ENCODE measurements around the gene KLK7. TPM values are rescaled to one million over a fixed set of nuclear protein-coding genes. Genes with fewer than 3 reads are reported as not detected.

The KLK7 gene
- total RNA-seq, 1 experiment from 2014 or later = 0.66 TPM

GRCh38 chr19:51006406-51006805 lies 22.7 kb upstream of the KLK7 start:
- Mint-ChIP-seq H3K4me3 (no peak overlapping the region), H3K27me3 (ENCODE audit: low read depth) (peaks cover 58% of the 10 kb centered on the region), H3K4me1 (peaks cover 14% of the 10 kb centered on the region), H3K27ac (no peak overlapping the region), H3K9me3 (no peaks in the 10 kb centered on the region), H3K36me3 (no peaks in the 10 kb centered on the region)
- CTCF ChIA-PET = interaction anchor here (0.9 kb wide), 1 partner anchor 10 kb away, joined by 8 read pairs; no protein-coding TSS in a partner anchor
- TF ChIP-seq, protein P1, sequence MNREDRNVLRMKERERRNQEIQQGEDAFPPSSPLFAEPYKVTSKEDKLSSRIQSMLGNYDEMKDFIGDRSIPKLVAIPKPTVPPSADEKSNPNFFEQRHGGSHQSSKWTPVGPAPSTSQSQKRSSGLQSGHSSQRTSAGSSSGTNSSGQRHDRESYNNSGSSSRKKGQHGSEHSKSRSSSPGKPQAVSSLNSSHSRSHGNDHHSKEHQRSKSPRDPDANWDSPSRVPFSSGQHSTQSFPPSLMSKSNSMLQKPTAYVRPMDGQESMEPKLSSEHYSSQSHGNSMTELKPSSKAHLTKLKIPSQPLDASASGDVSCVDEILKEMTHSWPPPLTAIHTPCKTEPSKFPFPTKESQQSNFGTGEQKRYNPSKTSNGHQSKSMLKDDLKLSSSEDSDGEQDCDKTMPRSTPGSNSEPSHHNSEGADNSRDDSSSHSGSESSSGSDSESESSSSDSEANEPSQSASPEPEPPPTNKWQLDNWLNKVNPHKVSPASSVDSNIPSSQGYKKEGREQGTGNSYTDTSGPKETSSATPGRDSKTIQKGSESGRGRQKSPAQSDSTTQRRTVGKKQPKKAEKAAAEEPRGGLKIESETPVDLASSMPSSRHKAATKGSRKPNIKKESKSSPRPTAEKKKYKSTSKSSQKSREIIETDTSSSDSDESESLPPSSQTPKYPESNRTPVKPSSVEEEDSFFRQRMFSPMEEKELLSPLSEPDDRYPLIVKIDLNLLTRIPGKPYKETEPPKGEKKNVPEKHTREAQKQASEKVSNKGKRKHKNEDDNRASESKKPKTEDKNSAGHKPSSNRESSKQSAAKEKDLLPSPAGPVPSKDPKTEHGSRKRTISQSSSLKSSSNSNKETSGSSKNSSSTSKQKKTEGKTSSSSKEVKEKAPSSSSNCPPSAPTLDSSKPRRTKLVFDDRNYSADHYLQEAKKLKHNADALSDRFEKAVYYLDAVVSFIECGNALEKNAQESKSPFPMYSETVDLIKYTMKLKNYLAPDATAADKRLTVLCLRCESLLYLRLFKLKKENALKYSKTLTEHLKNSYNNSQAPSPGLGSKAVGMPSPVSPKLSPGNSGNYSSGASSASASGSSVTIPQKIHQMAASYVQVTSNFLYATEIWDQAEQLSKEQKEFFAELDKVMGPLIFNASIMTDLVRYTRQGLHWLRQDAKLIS (CRISPR knock-in tag; IDR thresholded peaks at IDR 0.05; ENCODE audit: borderline replicate concordance) = no peak
- TF ChIP-seq TEAD1 (CRISPR knock-in tag; IDR thresholded peaks at IDR 0.05) (no peak), E2F1 (CRISPR knock-in tag; IDR thresholded peaks at IDR 0.05) (no peak), NFATC4 (CRISPR knock-in tag; IDR thresholded peaks at IDR 0.05) (no peak), IRF1 (CRISPR knock-in tag; IDR thresholded peaks at IDR 0.05) (no peak), CREM (CRISPR knock-in tag; IDR thresholded peaks at IDR 0.05) (no peak), GRHL2 (CRISPR knock-in tag; IDR thresholded peaks at IDR 0.05; ENCODE audit: insufficient replicate concordance, severe bottlenecking) (no peak), JUN (CRISPR knock-in tag; IDR thresholded peaks at IDR 0.05) (no peak), AR (CRISPR knock-in tag; IDR thresholded peaks at IDR 0.05) (no peak), TP53 (CRISPR knock-in tag; IDR thresholded peaks at IDR 0.05) (no peak), RELA (CRISPR knock-in tag; IDR thresholded peaks at IDR 0.05; ENCODE audit: borderline replicate concordance) (no peak)
- TF ChIP-seq, protein P2, sequence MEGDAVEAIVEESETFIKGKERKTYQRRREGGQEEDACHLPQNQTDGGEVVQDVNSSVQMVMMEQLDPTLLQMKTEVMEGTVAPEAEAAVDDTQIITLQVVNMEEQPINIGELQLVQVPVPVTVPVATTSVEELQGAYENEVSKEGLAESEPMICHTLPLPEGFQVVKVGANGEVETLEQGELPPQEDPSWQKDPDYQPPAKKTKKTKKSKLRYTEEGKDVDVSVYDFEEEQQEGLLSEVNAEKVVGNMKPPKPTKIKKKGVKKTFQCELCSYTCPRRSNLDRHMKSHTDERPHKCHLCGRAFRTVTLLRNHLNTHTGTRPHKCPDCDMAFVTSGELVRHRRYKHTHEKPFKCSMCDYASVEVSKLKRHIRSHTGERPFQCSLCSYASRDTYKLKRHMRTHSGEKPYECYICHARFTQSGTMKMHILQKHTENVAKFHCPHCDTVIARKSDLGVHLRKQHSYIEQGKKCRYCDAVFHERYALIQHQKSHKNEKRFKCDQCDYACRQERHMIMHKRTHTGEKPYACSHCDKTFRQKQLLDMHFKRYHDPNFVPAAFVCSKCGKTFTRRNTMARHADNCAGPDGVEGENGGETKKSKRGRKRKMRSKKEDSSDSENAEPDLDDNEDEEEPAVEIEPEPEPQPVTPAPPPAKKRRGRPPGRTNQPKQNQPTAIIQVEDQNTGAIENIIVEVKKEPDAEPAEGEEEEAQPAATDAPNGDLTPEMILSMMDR (IDR thresholded peaks at IDR 0.05) = no peak
- TF ChIP-seq, protein P3, sequence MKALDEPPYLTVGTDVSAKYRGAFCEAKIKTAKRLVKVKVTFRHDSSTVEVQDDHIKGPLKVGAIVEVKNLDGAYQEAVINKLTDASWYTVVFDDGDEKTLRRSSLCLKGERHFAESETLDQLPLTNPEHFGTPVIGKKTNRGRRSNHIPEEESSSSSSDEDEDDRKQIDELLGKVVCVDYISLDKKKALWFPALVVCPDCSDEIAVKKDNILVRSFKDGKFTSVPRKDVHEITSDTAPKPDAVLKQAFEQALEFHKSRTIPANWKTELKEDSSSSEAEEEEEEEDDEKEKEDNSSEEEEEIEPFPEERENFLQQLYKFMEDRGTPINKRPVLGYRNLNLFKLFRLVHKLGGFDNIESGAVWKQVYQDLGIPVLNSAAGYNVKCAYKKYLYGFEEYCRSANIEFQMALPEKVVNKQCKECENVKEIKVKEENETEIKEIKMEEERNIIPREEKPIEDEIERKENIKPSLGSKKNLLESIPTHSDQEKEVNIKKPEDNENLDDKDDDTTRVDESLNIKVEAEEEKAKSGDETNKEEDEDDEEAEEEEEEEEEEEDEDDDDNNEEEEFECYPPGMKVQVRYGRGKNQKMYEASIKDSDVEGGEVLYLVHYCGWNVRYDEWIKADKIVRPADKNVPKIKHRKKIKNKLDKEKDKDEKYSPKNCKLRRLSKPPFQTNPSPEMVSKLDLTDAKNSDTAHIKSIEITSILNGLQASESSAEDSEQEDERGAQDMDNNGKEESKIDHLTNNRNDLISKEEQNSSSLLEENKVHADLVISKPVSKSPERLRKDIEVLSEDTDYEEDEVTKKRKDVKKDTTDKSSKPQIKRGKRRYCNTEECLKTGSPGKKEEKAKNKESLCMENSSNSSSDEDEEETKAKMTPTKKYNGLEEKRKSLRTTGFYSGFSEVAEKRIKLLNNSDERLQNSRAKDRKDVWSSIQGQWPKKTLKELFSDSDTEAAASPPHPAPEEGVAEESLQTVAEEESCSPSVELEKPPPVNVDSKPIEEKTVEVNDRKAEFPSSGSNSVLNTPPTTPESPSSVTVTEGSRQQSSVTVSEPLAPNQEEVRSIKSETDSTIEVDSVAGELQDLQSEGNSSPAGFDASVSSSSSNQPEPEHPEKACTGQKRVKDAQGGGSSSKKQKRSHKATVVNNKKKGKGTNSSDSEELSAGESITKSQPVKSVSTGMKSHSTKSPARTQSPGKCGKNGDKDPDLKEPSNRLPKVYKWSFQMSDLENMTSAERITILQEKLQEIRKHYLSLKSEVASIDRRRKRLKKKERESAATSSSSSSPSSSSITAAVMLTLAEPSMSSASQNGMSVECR (CRISPR knock-in tag; IDR thresholded peaks at IDR 0.05; ENCODE audit: borderline replicate concordance) = no peak
- TF ChIP-seq, protein P4, sequence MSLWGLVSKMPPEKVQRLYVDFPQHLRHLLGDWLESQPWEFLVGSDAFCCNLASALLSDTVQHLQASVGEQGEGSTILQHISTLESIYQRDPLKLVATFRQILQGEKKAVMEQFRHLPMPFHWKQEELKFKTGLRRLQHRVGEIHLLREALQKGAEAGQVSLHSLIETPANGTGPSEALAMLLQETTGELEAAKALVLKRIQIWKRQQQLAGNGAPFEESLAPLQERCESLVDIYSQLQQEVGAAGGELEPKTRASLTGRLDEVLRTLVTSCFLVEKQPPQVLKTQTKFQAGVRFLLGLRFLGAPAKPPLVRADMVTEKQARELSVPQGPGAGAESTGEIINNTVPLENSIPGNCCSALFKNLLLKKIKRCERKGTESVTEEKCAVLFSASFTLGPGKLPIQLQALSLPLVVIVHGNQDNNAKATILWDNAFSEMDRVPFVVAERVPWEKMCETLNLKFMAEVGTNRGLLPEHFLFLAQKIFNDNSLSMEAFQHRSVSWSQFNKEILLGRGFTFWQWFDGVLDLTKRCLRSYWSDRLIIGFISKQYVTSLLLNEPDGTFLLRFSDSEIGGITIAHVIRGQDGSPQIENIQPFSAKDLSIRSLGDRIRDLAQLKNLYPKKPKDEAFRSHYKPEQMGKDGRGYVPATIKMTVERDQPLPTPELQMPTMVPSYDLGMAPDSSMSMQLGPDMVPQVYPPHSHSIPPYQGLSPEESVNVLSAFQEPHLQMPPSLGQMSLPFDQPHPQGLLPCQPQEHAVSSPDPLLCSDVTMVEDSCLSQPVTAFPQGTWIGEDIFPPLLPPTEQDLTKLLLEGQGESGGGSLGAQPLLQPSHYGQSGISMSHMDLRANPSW (CRISPR knock-in tag; conservative IDR thresholded peaks at IDR 0.05; ENCODE audit: low read depth) = no peak
- TF ChIP-seq, protein P5, sequence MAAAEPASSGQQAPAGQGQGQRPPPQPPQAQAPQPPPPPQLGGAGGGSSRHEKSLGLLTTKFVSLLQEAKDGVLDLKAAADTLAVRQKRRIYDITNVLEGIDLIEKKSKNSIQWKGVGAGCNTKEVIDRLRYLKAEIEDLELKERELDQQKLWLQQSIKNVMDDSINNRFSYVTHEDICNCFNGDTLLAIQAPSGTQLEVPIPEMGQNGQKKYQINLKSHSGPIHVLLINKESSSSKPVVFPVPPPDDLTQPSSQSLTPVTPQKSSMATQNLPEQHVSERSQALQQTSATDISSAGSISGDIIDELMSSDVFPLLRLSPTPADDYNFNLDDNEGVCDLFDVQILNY (CRISPR knock-in tag; IDR thresholded peaks at IDR 0.05) = no peak
- POLR2A ChIA-PET = no interaction called here
- no peak for ATAC-seq
- DNase-seq (ENCODE audit: low spot score) = no peak

Data from WTC11 (cell line).